IPS-18c (cell line): ENCODE data around the gene LITAF.

ENCODE experiments used
- H3K4me3 ChIP-seq: 2 replicates; pipeline ENCODE4 v1.7.0; 2013; ENCODE audit warnings: low read depth, mild to moderate bottlenecking, low read length, moderate library complexity; ENCODE audit not compliant: insufficient read depth
- H3K9me3 ChIP-seq: one replicate; pipeline ENCODE4 v1.6.1; 2013; ENCODE audit warnings: mild to moderate bottlenecking, low read length, moderate library complexity; ENCODE audit not compliant: control insufficient read depth, insufficient read depth

The LITAF gene

GRCh38 chr16:11624636-11625607, 38.2 kb upstream of the LITAF start:
- H3K9me3 ChIP-seq, result no peaks in the 10 kb centered on the region
- H3K4me3 ChIP-seq, result no peak overlapping the region

GRCh38 chr16:11624205-11624604, 37.5 kb upstream of the LITAF start:
- no peaks in the 10 kb centered on the region for H3K9me3 ChIP-seq
- H3K4me3 ChIP-seq, result no peak overlapping the region

- H3K4me3 ChIP-seq, result no peak overlapping the region
- H3K9me3 ChIP-seq, result no peaks in the 10 kb centered on the region
Measured at GRCh38 chr16:11621920-11622651, 35.4 kb upstream of the LITAF start.

GRCh38 chr16:11621539-11621919, 34.8 kb upstream of the LITAF start:
- Histone ChIP-seq H3K4me3 (no peak overlapping the region), H3K9me3 (no peaks in the 10 kb centered on the region)

- no peaks in the 10 kb centered on the region for H3K9me3 ChIP-seq
- H3K4me3 ChIP-seq, result no peak overlapping the region
Measured at GRCh38 chr16:11620243-11621003, 33.7 kb upstream of the LITAF start.

GRCh38 chr16:11619327-11619851, 32.7 kb upstream of the LITAF start:
- no peaks in the 10 kb centered on the region for H3K9me3 ChIP-seq
- H3K4me3 ChIP-seq, result no peak overlapping the region

GRCh38 chr16:11618107-11618717, 31.5 kb upstream of the LITAF start:
- Histone ChIP-seq H3K9me3 (no peaks in the 10 kb centered on the region), H3K4me3 (no peak overlapping the region)

- H3K4me3 ChIP-seq, result no peak overlapping the region
- H3K9me3 ChIP-seq, result no peaks in the 10 kb centered on the region
Measured at GRCh38 chr16:11615748-11616447, 29.2 kb upstream of the LITAF start.

GRCh38 chr16:11614587-11615175, 28.0 kb upstream of the LITAF start:
- Histone ChIP-seq H3K9me3 (no peaks in the 10 kb centered on the region), H3K4me3 (no peak overlapping the region)

- no peaks in the 10 kb centered on the region for H3K9me3 ChIP-seq
- no peak overlapping the region for H3K4me3 ChIP-seq
Measured at GRCh38 chr16:11613381-11614303, 26.9 kb upstream of the LITAF start.

GRCh38 chr16:11612665-11613025, 25.9 kb upstream of the LITAF start:
- Histone ChIP-seq H3K4me3 (no peak overlapping the region), H3K9me3 (no peaks in the 10 kb centered on the region)

GRCh38 chr16:11611871-11612664, 25.3 kb upstream of the LITAF start:
- H3K9me3 ChIP-seq, result no peaks in the 10 kb centered on the region
- no peak overlapping the region for H3K4me3 ChIP-seq

- H3K4me3 ChIP-seq, result no peak overlapping the region
- H3K9me3 ChIP-seq, result no peaks in the 10 kb centered on the region
Measured at GRCh38 chr16:11610580-11610979, 23.9 kb upstream of the LITAF start.

GRCh38 chr16:11610121-11610505, 23.4 kb upstream of the LITAF start:
- no peak overlapping the region for H3K4me3 ChIP-seq
- H3K9me3 ChIP-seq, result no peaks in the 10 kb centered on the region
